DMS 273 treated with DMSO at 0.1 percent for 48 hours (cell line): ENCODE results near the gene ZNF181.
"Not testable (repeated sequence)": the region's sequence is repeated elsewhere in the genome, so short reads cannot be mapped to it uniquely, and the experiment has no call there.

Experiments used
- DNase-seq: peaks from one replicate; lab custom pipeline; 2025; lab: John Stamatoyannopoulos, UW

Gene ZNF181

DNA sequence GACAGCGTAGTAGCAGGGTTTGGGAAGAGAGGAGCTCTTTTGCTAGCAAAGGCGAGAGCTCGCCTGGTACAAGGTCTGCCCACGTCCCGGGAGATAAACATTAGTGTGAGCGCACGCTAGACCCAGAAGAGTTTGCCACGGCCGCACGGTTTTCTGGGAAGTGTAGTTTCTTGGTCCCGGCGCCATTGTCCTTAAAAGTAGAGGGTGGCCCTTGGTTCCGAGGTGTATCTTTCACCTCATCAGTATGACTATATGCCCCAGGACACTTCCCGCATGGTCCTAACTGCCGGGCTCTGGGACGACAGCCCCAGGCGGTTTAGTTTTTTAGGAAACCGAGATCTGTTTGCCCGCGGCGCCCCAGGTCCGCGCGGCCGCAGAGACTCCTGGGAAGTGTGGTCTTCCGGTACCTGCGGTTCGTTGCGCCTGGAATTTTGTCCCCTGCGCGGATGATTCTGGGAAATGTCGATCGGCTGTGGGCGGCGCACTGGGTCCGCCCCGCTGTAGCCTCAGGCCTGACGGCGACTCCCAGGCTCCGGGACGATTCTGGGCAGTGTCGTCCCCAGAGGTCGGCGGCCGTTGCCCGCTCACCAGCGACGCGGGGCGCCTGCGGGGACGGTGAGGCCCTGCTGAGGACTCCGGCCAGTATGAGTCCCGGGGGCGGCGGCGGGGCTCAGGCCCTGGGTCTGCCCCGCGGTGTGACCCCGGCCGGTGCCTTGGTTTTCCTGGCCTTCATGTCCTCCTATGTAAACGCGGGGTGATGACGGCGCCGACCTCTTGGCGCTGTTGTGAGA lies at the start of gene ZNF181:
Gene ZNF181 (plus strand): TSS at position 498 of the 791 bp plus-strand sequence. CDS start 795 bp downstream, outside the sequence.
- DNase-seq = peak; percentile 74

DNA sequence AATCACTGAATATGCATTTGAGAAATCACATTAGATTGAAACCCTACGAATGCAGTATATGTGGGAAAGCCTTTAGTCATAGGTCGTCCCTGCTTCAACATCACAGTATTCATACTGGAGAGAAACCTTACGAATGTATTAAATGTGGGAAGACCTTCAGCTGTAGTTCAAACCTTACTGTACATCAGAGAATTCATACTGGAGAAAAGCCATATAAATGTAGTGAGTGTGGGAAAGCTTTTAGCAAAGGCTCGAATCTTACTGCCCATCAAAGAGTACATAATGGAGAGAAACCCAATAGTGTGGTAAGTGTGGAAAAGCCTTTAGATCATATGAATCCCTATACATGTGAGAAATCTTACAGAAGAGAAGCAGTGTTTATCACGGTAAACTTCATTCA lies 48.8 kb upstream of the ZNF181 start:
- not testable (repeated sequence) for DNase-seq

GRCh38 chr19:34686455-34686854 lies 47.6 kb upstream of the ZNF181 start:
- DNase-seq = no peak

GRCh38 chr19:34687348-34687747 lies 46.7 kb upstream of the ZNF181 start:
- no peak for DNase-seq

- DNase-seq = no peak
These were observed 45.5 kb upstream of the ZNF181 start for GRCh38 chr19:34688592-34688991.

GRCh38 chr19:34690372-34690771 lies 43.7 kb upstream of the ZNF181 start:
- DNase-seq = no peak

- no peak for DNase-seq
These were observed 41.5 kb upstream of the ZNF181 start for GRCh38 chr19:34692549-34692948.

- no peak for DNase-seq
These were observed 26.4 kb upstream of the ZNF181 start for GRCh38 chr19:34707661-34708060.

DNA sequence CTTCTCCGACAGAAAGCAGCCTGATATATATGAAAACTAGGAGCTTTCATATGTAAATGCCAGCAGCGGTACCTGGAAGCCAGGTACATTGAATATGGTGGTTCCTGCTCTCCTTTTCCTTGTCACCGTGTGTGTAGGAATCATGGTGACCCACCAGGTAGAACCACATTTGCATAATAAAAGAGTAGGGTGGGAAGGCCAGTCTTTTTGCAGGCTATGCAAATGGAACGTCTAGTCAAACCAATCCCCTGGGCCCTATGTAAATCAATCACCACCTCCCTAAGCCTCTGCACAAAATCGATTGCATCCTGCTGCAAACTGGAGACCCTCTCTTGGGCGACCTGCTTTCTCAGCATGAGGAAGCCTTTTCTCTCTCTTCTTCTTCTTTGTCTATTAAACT lies 22.2 kb upstream of the ZNF181 start:
- no peak for DNase-seq

DNA sequence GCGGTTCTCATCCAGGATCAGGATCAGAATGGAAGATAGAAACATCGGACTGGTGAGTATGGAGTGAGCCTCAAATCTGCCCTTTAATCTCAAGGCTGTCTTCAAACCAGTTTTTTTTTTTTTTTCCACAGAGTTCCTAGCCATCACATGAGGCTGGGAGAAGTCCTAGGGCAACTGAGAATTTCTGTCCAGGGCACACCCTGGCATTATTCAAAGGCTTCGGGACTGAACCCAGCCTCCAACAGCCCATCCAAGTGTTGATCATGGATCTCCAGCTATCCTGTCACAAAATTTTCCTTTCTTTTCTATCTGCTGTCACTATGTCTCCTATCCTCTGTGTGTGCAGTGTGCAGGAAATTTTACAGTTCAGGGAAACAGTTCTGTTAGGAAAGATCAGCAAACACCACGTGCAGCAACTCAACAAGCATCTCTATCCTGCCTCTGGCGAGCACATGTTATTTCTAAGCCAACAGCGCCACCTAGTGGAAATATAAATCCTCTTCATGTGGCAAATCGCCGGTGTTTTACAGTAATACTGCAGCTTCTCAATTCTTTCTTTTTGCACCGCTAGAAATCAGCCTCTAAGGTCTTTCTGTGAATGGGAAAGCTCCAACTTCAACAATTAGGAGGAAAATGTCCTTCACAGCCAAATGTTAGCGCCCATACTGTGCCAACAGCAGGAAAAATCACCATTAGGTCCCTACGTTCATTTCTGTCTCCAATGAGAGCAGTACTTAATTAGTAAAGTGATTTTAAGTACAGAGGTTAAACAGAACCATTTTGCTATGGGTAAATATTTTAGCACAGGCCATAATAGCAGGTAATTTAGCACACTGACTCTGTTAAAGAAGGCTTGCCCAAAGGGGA lies 21.4 kb upstream of the ZNF181 start:
- DNase-seq = peak; percentile 54

- no peak for DNase-seq
These were observed 20.8 kb upstream of the ZNF181 start for GRCh38 chr19:34713262-34713637.

GRCh38 chr19:34715357-34715756 lies 18.7 kb upstream of the ZNF181 start:
- no peak for DNase-seq

DNA sequence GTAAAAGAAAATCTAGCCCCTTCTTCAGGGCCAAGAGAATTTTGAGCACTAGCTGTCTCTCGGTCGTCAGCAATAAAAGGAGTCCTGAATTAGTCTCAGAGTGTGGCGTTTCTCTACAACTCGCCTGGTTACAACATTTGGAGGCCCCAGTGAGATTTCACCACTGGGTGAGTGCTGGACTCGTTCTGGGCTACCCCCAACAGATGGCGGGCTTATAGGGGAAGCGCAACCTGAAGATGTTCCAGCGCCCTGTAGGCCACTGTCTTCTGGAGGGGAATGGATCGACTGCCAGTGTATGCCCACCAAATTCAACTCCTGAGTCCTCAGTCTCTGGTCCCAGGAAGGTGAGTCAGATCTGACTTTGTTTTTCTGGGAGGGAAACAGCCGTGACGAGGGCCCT lies 11.7 kb upstream of the ZNF181 start:
- no peak for DNase-seq

- no peak for DNase-seq
These were observed 8.6 kb upstream of the ZNF181 start for GRCh38 chr19:34725400-34725799.

DNA sequence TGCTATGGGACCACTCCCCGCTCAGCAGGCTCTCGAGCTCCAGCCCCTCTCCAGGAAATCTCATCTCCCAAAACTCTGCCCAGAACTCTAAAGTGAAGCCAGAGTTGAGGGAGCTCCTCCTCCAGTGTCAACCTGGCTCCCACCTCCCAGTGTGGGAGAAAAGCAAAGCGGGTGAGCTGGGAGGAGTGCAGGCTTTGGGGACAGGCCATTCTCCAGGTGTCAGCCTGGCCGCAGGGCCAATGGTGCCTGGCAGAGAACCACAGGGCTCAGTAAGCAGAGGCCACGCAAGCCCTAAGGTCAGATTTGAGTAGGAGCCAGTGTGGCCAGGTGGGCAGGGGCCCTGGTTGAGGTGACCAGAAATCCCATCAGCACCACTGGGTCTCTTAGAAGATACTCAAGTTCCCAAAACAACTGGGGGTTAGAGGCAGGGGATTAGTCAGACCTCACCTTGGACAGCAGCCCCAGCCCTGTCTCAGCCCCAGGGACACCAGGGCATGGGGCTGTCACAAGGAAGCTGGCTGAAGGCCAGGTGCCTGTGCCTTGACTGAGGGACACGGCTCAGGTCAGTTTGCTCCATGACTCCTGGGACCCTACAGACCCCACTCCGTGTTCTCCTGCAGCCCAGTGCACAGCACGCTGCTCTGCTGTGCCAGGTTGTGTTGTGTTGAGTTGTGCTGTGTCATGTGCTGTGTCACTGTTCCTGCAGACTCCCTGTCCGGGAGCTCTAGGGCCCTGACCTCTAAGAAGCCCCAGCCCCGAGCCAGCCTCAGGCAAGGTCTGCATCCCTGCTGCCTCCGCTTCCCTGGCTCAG lies 2.8 kb upstream of the ZNF181 start:
- no peak for DNase-seq

- DNase-seq = no peak
These were observed 2.1 kb upstream of the ZNF181 start for GRCh38 chr19:34731964-34732363.

DNA sequence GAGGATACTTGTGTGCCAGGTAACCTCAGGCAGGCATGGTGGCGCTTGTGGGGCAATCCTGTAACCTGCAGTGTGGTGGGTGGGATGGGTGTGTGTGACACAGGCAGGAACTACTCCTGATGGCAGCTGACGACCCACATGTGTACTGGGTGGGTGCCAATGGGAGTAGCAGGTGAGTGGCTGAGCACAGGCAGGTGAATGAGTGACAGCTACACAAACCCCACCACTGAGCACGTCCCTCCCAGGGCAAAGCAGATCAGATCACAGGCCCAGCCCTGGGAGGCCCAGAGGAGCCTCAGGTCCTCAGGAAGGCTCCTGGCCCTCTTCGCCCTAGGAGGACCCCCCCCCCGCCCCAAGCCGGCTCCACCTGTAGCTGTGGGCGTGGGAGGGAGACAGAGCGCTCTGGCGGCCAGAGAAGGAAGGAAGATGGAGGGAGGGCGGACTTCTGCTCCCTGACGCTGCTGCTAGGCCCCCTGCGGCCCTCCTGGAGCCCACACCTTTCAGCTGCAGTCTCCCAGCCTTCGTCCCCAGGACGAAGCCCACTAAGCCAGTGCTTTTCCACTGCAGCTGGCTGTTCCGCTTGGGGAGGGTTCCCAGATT lies 1.3 kb upstream of the ZNF181 start:
- no peak for DNase-seq

DNA sequence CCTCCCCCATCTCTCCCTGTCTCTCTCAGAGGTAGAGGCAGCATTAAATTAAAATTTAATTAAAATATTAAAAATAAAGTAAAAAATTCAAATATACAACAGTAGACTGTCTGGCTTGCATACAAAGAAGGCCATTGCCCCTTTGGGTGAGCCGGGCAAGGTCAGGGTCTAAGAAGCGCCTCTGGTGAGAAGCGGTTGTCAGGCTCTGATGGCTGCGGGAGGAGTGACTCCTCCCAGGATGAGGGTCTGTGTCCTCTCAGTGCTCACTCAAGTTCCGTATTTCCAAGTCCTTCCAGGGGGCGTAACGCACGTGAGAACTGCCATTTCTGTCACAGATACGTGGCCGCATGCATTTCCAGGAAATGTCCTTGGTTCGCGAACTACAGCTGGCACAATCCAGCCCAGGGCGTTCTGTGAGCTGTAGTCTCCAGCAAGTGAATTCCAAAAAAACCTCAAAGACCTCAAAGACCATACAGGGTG lies 737 bp upstream of the ZNF181 start:
- DNase-seq = peak; percentile 42

DNA sequence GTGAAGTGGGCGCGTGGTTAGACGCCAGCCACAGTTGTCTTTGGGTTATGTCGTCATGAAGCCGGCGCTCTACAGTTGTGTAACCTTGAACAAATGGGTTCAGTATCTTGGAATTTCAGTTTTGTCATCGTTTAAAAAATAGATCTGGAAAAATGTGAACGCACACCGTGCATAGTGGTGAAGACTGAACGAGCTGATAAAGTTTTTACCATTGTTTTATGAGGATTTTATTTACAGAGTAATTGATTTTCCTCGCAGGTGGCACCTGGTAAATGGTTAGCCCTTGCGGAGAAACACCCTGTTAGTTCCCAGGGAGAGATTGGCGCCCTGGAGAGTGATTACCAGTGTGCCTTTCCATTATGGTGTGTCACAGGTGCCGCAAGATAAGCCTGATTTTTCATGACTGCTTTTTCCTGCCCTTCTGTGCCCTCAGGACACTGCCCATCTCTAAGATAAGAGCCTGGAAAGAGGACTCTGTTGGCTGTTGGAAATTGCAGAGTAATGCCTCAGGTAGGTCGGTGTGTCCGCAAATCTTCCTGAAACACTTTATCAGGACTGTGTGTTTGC lies 577 bp downstream of the ZNF181 start:
- DNase-seq = no peak

DNA sequence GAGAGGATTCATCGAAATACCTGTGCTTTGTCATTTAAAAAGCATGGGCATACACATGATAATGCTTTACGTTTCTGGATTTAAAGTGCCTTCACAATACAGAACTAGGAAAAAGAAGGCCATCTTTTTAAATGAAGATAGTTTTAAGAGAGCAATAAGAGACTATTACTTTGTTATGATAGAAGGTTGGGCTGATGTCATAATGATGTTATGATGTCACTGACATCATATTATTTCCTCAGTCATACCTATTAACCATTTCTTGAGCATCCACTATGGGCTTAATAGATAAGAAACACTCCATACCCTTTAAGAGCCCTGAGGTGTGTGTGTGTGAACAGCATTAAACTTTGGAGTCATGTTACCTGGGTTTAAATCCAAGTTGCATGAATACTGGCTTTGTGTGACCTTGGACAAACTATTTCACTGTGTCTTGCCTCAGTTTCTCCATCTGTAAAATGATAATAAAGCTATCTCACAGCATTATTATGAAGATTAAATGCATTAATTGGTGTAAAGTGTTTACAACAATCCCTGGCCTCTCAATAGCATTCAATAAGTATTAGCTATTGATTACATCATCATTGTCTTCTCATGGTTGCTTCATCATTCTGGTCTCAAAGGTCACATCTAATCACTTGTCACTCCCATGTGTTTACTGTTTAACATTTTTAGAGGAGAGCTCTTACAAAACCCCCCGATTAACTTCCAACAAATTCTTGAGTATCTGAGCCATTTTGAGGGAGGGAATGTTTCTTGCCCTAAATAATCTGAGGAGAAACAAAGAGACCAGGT lies 11.1 kb downstream of the ZNF181 start:
- no peak for DNase-seq

- DNase-seq = no peak
These were observed 23.4 kb downstream of the ZNF181 start for GRCh38 chr19:34757441-34757840.
